Right lobe of liver (tissue), 4 donors: ENCODE measurements around the gene ERVH48-1.

Experiments used
- CTCF ChIP-seq, 4 donors: fragments of 200-600 bp in 3 of 4; fragments of 450-650 bp in 1 of 4; IDR thresholded peaks; one replicate each; pipeline versions ENCODE4 v1.5.1 to v1.8.0; 2016 to 2022; ENCODE audit warnings: antibody characterized with exemption in 4 of 4, mild to moderate bottlenecking in 2 of 4
- POLR2A ChIP-seq: fragments of 450-650 bp; IDR thresholded peaks from one replicate; pipeline ENCODE4 v1.6.1; 2017; ENCODE audit warnings: antibody characterized with exemption, mild to moderate bottlenecking
- donor health status: DM: no; HTN: no; CAD: no.
- donor health status: DM: no; HTN: no; CAD: no.
- donor health status: DM: no; HTN: yes; CAD: no.

- TF ChIP-seq POLR2A (no peak), CTCF (IDR thresholded peaks at IDR 0.05) (no peak)
Observed at GRCh38 chr21:42937960-42938605, 12.7 kb upstream of the ERVH48-1 start.
